ENCODE measurements around the gene LOXHD1.

The LOXHD1 gene

GRCh38 chr18:46474487-46475389, 182.3 kb downstream of the LOXHD1 start:
- DNase-seq, result no peak

GRCh38 chr18:46471809-46472498, 185.1 kb downstream of the LOXHD1 start:
- DNase-seq, result no peak

DNA sequence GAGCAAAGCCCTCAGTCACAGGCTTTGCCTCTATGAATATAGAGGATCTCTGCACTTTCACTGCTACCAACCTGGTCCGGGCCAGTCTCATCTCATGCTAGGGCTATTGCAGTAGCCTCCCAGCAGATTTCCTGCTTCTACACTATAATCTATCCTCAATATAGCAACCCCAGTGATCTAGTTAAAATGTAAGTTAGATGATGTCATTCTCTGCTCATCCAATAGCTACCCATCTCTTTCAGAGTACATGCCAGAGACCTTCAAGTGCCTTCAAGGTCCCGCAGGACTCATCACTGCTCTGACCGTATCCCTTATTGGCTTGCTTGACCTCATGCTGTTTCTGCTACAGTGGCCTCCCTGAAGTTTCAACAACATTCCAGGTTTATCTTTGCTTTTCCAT, 186.3 kb downstream of the LOXHD1 start:
- no peak for DNase-seq

DNA sequence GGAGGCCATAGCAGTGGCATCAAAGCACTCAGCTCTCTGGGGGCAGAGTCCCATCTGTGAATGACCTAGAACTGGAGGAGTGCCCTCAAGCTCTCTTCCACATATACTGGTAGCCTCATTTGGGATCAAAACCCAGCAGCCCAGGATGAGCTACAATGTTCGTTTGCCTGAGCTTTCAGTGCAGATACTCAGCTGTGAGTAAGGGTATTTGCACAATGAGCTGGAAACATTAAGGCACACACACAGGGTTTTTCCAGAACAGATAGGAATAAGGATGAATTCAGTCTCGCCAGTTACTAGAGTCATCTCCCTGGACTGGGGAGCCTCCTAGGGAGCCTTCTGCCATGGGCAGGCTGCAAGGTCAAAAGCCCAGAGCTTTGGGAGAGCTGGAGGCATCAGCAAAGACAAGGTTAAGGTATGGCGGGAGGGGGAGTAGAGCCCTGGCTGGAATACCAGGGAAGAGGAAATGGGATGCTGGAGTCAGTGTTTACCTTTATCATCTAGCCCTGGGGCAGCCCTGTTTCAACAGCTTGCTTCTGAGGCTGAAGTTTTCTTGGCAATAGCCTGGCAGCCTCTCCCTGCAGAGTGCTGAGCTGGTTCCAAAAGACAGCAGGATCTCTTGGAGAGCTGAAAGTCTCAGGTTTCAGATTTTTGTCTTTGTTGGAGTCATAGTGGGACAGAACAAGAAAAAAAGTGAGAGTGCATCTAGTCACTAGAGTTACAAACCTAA, 187.7 kb downstream of the LOXHD1 start:
- no peak for DNase-seq

DNA sequence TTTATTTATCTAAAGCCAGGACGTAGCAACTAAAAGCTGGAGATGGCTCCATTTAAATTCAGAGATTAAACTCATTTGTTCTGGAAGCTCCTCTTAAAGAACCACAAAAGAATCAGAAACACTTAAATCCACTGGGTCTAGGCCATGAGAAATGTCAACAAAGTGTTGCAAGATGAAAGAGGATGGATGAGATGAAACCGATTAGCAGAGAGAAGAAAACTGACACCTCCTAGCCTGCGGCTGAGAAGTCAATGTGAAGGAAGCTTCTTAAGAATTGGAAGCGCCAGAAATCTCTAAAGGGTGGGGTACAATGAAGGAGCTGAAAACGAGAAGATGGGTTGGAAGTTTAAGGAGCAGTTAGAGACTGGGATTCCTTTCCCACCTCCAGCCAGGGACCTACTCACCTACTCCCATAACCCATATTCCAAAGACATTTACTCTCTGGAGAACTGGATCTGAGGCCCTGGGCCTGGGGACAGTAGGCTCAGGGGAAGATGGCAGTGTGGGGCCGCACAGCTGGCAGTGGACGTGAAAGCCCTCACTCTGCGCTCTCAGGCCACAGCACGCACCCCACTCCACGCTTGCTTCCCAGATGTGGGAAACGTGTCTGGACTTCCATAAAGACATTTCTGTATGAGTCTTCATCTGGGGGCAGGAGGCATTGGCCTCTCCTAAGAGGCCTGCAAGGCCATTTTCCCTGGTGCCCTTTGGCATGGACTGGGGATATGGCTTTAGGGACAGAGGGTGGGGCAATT, 188.4 kb downstream of the LOXHD1 start:
- DNase-seq, result no peak

- DNase-seq, result no peak
Measured at GRCh38 chr18:46466234-46467160, 190.5 kb downstream of the LOXHD1 start.

GRCh38 chr18:46464926-46465655, 191.9 kb downstream of the LOXHD1 start:
- DNase-seq, result no peak

DNA sequence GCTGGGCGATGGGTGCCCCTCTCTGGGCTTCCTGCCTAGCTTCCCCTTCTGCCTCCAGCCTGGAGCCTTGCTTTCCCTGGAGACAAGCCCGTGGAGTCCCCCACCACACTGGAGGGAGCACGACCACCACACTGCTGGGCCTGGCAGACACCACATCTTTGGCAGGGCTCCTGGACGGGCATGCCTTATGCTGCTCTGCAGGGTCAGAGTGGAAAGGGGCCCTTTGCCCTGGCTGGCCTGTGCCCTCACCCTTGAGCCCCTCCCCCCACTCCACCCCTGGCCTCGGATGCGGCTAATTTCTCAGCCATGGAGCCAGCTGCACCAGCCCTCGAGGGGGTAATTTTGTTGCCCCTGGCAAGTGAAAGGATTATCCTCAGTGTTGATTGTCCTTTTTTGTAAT, 194.5 kb downstream of the LOXHD1 start:
- DNase-seq, result no peak

DNA sequence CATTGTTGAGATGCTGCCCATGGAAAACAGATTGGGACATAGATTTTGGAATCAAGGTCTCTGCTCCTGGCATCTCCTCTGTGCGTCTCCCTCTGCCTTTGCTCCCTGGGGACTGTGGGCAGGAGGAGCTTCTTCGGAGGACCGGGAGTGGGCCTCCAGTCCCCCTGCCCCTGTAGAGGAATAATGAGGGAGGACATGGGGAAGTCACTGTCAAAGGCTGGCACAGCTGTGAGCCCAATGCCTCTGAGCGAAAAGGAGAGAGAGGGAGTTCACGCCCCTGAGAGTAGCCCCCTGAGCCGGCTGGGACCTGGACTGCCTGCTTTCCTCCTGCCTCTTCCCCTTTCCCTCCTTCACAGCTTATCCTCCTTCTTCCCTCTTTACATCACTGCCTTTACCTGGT, 195.0 kb downstream of the LOXHD1 start:
- DNase-seq, result no peak

- no peak for DNase-seq
Measured at GRCh38 chr18:46460754-46461153, 196.3 kb downstream of the LOXHD1 start.

DNA sequence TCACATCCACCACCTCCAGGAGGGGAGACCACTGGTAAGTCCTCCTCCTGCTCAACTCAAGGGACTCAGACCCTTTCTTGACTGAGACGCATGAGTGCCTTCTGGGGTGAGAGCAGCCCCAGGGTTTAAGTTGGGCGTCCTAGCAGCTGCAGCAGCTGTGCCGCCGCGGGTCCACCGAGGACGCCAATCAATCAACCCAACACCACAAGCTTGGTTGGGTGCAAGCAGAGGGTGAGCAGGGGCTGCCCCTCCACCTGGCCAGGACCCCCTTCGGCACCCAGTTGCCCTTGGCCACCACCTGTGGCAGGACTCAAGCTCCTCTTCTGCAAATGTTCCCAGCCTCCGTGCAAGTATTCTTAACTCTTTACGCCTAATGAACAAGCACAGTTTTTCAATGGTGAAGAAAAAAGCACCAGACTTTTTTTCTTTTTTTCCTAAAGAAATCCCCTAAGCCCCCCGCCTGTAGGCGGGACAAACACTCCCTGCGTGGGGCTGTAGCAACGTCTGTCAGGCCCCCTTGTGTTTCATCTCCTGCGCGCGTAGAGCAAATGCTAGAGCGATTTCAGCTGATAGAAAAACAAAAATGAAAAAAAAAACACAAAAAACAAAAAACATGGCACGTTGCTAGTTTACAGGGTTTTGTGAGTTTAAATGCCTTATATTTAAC, 197.1 kb downstream of the LOXHD1 start:
- DNase-seq, result no peak

- no peak for DNase-seq
Measured at GRCh38 chr18:46458472-46458871, 198.5 kb downstream of the LOXHD1 start.

GRCh38 chr18:46456691-46457090, 200.3 kb downstream of the LOXHD1 start:
- DNase-seq, result no peak

DNA sequence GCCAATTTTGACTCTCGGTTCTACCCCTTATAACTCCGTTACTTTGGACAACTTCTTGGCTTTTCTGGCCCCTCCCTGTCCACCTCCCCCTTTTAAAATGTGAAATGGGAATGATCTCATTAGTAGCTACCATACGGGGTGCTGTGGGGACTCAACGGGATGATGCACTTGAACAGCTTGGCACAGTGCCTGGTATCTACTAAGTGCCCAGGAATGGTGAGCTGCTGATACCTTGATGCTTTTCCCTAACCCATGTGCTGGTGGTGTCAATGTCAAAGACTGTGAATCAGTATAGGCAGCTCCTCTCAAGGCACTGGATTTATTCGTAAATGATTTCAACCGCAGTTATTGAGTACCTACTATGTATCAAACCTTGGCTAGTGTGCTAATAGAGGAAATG, 204.2 kb downstream of the LOXHD1 start:
- no peak for DNase-seq

- DNase-seq, result no peak
Measured at GRCh38 chr18:46449499-46449898, 207.5 kb downstream of the LOXHD1 start.

- DNase-seq, result no peak
Measured at GRCh38 chr18:46449033-46449432, 208.0 kb downstream of the LOXHD1 start.

- no peak for DNase-seq
Measured at GRCh38 chr18:46448347-46448746, 208.7 kb downstream of the LOXHD1 start.

DNA sequence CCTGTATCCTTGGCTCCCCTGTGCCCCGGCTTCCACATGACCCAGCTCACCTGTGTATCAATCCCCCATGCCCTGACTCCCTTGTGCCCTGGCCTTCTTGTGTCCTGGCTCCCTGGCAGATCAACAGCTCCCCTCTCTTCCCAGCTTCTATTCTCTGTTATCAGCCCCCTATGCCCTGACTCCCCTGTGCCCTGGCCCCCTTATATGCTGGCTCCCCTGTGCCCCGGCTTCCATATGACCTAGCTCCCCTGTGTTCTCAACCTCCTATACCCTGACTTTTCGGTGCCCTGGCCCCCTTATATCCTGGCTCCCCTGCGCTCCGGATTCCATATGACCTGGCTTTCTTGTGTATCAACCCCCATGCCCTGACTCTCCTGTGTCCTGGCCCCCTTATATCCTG, 209.2 kb downstream of the LOXHD1 start:
- no peak for DNase-seq

GRCh38 chr18:46447323-46447722, 209.7 kb downstream of the LOXHD1 start:
- DNase-seq, result no peak

DNA sequence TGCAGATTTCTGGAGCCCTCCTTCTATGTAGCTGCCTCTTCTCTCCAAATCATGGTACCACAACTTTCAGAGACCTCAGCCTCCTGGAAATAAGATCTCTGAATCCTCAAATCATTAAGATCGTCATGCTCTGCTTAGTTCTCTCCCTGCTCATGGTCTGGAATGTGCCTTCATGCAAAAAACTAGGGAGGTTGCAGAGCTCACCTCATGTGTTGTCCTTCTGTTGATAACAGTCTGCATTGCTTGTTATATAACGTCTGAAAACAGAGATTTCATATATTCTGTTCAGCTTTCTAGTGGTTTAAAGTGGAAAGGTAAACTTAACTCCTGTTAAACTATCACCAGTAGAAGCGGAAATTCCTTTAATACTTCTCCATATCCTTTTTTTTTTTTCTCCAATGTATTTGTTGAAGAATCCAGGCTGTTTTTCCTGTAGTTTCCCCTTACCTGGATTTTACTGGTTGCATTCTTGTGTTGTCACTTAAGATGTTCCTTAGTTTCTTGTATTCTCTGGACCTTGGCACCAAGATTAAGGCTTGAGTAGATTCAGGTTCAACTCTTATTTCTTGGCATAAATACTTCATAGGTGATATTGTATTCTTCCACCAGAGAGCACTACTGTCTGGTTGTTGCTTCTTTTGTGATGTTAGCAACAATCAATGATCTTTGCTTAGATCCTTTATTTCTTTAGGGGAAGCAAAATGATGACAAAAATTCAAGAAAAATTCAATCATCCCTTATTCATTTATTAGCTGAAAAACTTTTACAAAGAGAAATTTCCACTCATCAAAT, 211.3 kb downstream of the LOXHD1 start:
- no peak for DNase-seq

Data from NCI-H187 treated with DMSO at 0.1 percent for 48 hours (cell line).